GM12874 (cell line): ENCODE results near the gene ALDH16A1.

Experiments used
- CTCF ChIP-seq: IDR thresholded peaks from 2 replicates; pipeline ENCODE4 v1.5.1; 2011; ENCODE audit warnings: low read depth, mild to moderate bottlenecking, control low read depth, low read length, moderate library complexity; ENCODE audit not compliant: insufficient read depth

ALDH16A1 gene

GRCh38 chr19:49453757-49454240 is 774 bp downstream of the ALDH16A1 start:
- TF ChIP-seq CTCF: no peak

GRCh38 chr19:49455773-49456172 is 2.7 kb downstream of the ALDH16A1 start:
- TF ChIP-seq CTCF: no peak

GRCh38 chr19:49456326-49456725 is 3.3 kb downstream of the ALDH16A1 start:
- TF ChIP-seq CTCF: no peak

GRCh38 chr19:49458567-49458903 is 5.5 kb downstream of the ALDH16A1 start:
- TF ChIP-seq CTCF: no peak

GRCh38 chr19:49459388-49459787 is 6.4 kb downstream of the ALDH16A1 start:
- TF ChIP-seq CTCF: no peak

GRCh38 chr19:49461656-49462055 is 8.6 kb downstream of the ALDH16A1 start:
- TF ChIP-seq CTCF: no peak

- TF ChIP-seq CTCF: no peak
These were observed 9.5 kb downstream of the ALDH16A1 start for GRCh38 chr19:49462492-49462891.
